SK-N-SH (cell line): ENCODE results near the gene DUOX2.

Experiments used
- EP300 ChIP-seq, 2 experiments: IDR thresholded peaks; 2 replicates each; pipeline versions ENCODE4 v1.4.0 to v1.6.1; 2012; ENCODE audit warnings: borderline replicate concordance in 1 of 2, low read depth in 1 of 2, low read length in 1 of 2
- EZH2phosphoT487 ChIP-seq: fragments of 200-600 bp; sonication (generic); IDR thresholded peaks from 2 replicates; pipeline ENCODE4 v1.6.1; 2017; ENCODE audit warnings: low read depth, mixed run types, mild to moderate bottlenecking, antibody characterized with exemption, moderate library complexity, borderline replicate concordance
- GABPA ChIP-seq: IDR thresholded peaks from 2 replicates; pipeline ENCODE4 v1.4.0; 2012; ENCODE audit warnings: low read depth, mild to moderate bottlenecking
- JUND ChIP-seq: IDR thresholded peaks from 2 replicates; pipeline ENCODE4 v1.4.0; 2012
- MEF2A ChIP-seq: IDR thresholded peaks from 2 replicates; pipeline ENCODE4 v1.4.0; 2012; ENCODE audit warnings: low read depth, borderline replicate concordance
- SMC3 ChIP-seq: IDR thresholded peaks from 2 replicates; pipeline ENCODE4 v1.6.1; 2012; ENCODE audit warnings: low read depth, low read length, improper control_type of control experiment
- TAF1 ChIP-seq: IDR thresholded peaks from 2 replicates; pipeline ENCODE4 v1.6.1; 2012; ENCODE audit warnings: low read depth, mild to moderate bottlenecking, low read length, moderate library complexity, borderline replicate concordance
- TF ChIP-seq, protein P1 (sequence below): fragments of 200-600 bp; sonication (generic); IDR thresholded peaks from 2 replicates; pipeline ENCODE4 v1.6.1; 2017; ENCODE audit warnings: antibody characterized with exemption, mild to moderate bottlenecking, moderate library complexity
- TF ChIP-seq, protein P2 (sequence below): fragments of 150-350 bp; IDR thresholded peaks from 2 replicates; pipeline ENCODE4 v1.6.1; 2016; ENCODE audit warnings: mild to moderate bottlenecking, low read depth, low read length
- TF ChIP-seq, protein P3 (sequence below): IDR thresholded peaks from 2 replicates; pipeline ENCODE4 v1.4.0; 2012; ENCODE audit warnings: low read depth

DNA sequence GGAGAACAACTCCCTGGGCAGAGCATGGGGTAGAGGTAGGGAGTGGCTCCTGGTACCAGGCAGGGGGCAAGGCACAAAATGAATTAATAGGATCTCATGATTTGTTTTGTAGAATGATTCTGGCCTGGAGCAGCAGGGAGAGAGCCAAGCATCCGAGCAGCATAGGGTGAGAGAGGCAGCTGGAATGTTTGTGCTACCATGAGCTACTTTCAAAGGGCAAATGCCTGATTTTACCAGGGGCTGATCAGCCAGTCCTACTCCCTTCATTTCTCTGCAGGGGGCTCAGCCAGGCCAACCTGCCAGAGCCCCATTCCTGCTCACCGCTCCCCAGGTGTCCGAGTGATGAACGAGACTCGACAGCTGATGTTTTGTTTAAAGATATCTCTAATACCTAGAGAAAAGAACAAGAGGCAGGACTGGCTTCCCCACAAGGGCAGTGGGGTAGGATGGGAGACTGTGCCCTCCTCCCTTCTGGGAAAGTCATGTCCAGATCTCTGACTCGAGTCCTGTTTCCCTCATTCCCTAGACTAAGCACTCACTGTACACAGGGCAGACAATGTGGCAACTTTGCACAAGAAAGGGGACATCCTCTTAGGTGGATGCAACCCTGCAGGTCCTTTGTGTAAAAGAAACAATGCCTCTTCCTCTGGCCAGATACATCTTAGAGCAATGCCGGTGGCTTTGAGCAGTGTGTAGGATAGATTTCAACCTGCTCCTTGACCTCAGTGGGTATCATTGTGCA is 12.9 kb downstream of the DUOX2 start:
- TF ChIP-seq EZH2phosphoT487 (no peak), EP300 (IDR thresholded peaks at IDR 0.05; ENCODE audit: borderline replicate concordance in 1 of 2, low read depth in 1 of 2, low read length in 1 of 2) (no peak), MEF2A (no peak), GABPA (no peak), SMC3 (no peak), JUND (no peak), TAF1 (no peak)
- TF ChIP-seq, protein P1, sequence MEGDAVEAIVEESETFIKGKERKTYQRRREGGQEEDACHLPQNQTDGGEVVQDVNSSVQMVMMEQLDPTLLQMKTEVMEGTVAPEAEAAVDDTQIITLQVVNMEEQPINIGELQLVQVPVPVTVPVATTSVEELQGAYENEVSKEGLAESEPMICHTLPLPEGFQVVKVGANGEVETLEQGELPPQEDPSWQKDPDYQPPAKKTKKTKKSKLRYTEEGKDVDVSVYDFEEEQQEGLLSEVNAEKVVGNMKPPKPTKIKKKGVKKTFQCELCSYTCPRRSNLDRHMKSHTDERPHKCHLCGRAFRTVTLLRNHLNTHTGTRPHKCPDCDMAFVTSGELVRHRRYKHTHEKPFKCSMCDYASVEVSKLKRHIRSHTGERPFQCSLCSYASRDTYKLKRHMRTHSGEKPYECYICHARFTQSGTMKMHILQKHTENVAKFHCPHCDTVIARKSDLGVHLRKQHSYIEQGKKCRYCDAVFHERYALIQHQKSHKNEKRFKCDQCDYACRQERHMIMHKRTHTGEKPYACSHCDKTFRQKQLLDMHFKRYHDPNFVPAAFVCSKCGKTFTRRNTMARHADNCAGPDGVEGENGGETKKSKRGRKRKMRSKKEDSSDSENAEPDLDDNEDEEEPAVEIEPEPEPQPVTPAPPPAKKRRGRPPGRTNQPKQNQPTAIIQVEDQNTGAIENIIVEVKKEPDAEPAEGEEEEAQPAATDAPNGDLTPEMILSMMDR = no peak
- TF ChIP-seq, protein P2, sequence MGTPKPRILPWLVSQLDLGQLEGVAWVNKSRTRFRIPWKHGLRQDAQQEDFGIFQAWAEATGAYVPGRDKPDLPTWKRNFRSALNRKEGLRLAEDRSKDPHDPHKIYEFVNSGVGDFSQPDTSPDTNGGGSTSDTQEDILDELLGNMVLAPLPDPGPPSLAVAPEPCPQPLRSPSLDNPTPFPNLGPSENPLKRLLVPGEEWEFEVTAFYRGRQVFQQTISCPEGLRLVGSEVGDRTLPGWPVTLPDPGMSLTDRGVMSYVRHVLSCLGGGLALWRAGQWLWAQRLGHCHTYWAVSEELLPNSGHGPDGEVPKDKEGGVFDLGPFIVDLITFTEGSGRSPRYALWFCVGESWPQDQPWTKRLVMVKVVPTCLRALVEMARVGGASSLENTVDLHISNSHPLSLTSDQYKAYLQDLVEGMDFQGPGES = no peak
- TF ChIP-seq, protein P3, sequence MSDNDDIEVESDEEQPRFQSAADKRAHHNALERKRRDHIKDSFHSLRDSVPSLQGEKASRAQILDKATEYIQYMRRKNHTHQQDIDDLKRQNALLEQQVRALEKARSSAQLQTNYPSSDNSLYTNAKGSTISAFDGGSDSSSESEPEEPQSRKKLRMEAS = no peak
